Thyroid gland (tissue), 4 donors: ENCODE results near the gene ABL2. TPM values are rescaled to one million over a fixed set of nuclear protein-coding genes. Genes with fewer than 3 reads are reported as not detected.
A peak's percentile ranks its signal among the peaks of the same experiment; 100 is the strongest.
"Not testable (repeated sequence)": the region's sequence is repeated elsewhere in the genome, so short reads cannot be mapped to it uniquely, and the experiment has no call there.

ENCODE experiments used
- DNase-seq, 2 donors: peaks; one replicate each; pipeline ENCODE4 v3.0.0-alpha.2; 2019
- H3K27ac ChIP-seq, 3 donors: fragments of 200-600 bp; sonication (generic); 1 replicate in 2 of 3; 2 replicates in 1 of 3; pipeline ENCODE4 v1.5.1; 2016 to 2019; ENCODE audit warnings: mild to moderate bottlenecking in 1 of 3, moderate library complexity in 1 of 3
- H3K27me3 ChIP-seq: fragments of 200-600 bp; sonication (generic); one replicate; pipeline ENCODE4 v1.5.1; 2019
- H3K36me3 ChIP-seq, 2 donors: fragments of 200-600 bp; sonication (generic); one replicate each; pipeline ENCODE4 v1.5.1; 2016 to 2019
- H3K4me1 ChIP-seq, 2 donors: fragments of 200-600 bp; sonication (generic); one replicate each; pipeline ENCODE4 v1.5.1; 2017 to 2019
- H3K4me3 ChIP-seq, 3 donors: fragments of 200-600 bp; sonication (generic); replicated peaks in 1 of 3; 1 replicate in 2 of 3; 2 replicates in 1 of 3; pipeline ENCODE4 v1.5.1; 2016; ENCODE audit warnings: mild to moderate bottlenecking in 1 of 3
- H3K9me3 ChIP-seq: fragments of 200-600 bp; sonication (generic); one replicate; pipeline ENCODE4 v1.5.1; 2017
- POLR2A ChIP-seq, 2 donors: fragments of 450-650 bp; IDR thresholded peaks; one replicate each; pipeline ENCODE4 v1.6.1; 2017; ENCODE audit warnings: antibody characterized with exemption in 2 of 2, mild to moderate bottlenecking in 2 of 2, moderate library complexity in 1 of 2
- WGBS, 2 donors: methylation state at CpG; one replicate each; pipeline ENCODE4 v1.1.5; 2017; 5-methylcytosine and 5-hydroxymethylcytosine counted together
- intact Hi-C: fragments of 100-400 bp; cut with DNase I; formaldehyde crosslinking; loops from one replicate; pipeline ENCODE4 v1.15.1; 2023
- total RNA-seq, 4 donors: library from RNA; depleted of rRNA; stranded (reverse); fragments of >200 nt; gene quantifications; one replicate each; pipeline ENCODE4 v1.2.3, GENCODE V29; 2016
- TF ChIP-seq, protein P1 (sequence below), 6 experiments: fragments of 200-600 bp in 3 of 6; fragments of 450-650 bp in 3 of 6; sonication (generic) in 3 of 6; IDR thresholded peaks; one replicate each; pipeline ENCODE4 v1.5.1; 2016 to 2019; ENCODE audit warnings: antibody characterized with exemption in 6 of 6, mild to moderate bottlenecking in 2 of 6, inconsistent platforms in 1 of 6, moderate library complexity in 1 of 6

ABL2 gene
- total RNA-seq, 4 donors from 2014 or later: 11.8 to 21.2 (median 18.9) TPM

DNA sequence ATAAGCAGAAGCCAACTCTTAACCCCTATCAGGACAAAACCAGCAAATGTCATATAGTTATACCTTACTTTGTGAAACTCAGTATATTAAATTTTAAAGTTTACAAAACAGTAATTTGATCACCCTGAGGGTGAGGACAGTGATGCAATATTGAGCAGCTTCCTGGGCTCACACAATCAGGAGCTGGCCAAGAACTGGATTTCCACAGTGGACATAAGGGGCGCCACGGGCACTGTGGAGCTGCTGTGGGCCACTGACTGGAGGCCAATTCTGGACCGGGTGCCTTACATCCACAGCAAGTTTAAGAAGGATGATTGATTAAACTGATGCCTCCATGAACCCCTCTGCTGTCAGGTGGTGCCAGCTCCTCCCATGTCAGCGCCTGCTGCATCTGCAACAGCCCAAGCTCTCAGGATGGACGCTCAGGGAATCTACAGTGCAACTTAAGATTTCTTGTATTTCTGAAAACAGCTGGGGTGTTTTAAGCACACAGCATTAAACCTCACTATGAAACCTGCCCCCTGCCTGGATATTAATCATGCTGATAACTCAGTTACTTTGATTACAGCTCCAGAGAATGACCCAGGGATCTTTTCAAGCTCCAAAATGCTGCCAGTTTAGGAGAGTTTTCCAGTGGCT, 91.7 kb downstream of the ABL2 start:
- Histone ChIP-seq H3K27me3 (no peaks in the 10 kb centered on the region), H3K9me3 (no peaks in the 10 kb centered on the region), H3K36me3 (no peaks in the 10 kb centered on the region), H3K27ac (no peak overlapping the region), H3K4me3 (no peak overlapping the region), H3K4me1 (no peaks in the 10 kb centered on the region)
- TF ChIP-seq POLR2A (IDR thresholded peaks at IDR 0.05): no peak
- TF ChIP-seq, protein P1, sequence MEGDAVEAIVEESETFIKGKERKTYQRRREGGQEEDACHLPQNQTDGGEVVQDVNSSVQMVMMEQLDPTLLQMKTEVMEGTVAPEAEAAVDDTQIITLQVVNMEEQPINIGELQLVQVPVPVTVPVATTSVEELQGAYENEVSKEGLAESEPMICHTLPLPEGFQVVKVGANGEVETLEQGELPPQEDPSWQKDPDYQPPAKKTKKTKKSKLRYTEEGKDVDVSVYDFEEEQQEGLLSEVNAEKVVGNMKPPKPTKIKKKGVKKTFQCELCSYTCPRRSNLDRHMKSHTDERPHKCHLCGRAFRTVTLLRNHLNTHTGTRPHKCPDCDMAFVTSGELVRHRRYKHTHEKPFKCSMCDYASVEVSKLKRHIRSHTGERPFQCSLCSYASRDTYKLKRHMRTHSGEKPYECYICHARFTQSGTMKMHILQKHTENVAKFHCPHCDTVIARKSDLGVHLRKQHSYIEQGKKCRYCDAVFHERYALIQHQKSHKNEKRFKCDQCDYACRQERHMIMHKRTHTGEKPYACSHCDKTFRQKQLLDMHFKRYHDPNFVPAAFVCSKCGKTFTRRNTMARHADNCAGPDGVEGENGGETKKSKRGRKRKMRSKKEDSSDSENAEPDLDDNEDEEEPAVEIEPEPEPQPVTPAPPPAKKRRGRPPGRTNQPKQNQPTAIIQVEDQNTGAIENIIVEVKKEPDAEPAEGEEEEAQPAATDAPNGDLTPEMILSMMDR (IDR thresholded peaks at IDR 0.05): no peak
- intact Hi-C loops: no loop called here
- no peak for DNase-seq
- 83 to 92% methylated on average over 5 of the region's 5 CpGs for WGBS, 2 donors

DNA sequence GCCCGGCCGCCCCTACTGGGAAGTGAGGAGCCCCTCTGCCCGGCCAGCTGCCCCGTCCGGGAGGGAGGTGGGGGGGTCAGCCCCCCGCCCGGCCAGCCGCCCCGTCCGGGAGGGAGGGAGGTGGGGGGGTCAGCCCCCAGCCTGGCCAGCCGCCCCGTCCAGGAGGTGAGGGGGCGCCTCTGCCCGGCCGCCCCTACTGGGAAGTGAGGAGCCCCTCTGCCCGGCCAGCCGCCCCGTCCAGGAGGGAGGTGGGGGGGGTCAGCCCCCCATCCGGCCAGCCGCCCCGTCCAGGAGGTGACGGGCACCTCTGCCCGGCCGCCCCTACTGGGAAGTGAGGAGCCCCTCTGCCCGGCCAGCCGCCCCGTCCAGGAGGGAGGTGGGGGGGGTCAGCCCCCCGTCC, 93.8 kb downstream of the ABL2 start:
- DNase-seq, H3K27ac ChIP-seq, H3K27me3 ChIP-seq, intact Hi-C loops, H3K36me3 ChIP-seq, H3K9me3 ChIP-seq, H3K4me3 ChIP-seq, H3K4me1 ChIP-seq: not testable (repeated sequence)
- 100% methylated on average over 1 of the region's 28 CpGs; no CpG with 5 or more reads in 1 of the 2 donors for WGBS, 2 donors

DNA sequence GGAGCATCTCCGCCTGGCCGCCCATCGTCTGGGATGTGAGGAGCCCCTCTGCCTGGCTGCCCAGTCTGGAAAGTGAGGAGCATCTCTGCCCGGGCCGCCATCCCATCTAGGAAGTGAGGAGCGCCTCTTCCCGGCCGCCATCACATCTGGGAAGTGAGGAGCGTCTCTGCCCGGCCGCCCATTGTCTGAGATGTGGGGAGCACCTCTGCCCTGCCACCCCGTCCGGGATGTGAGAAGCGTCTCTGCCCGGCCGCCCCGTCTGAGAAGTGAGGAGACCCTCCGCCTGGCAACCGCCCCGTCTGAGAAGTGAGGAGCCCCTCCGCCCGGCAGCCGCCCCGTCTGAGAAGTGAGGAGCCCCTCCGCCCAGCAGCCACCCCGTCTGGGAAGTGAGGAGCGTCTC, 94.3 kb downstream of the ABL2 start:
- H3K27ac ChIP-seq, H3K36me3 ChIP-seq, H3K4me1 ChIP-seq, H3K27me3 ChIP-seq, intact Hi-C loops, H3K9me3 ChIP-seq, H3K4me3 ChIP-seq, DNase-seq: not testable (repeated sequence)
- WGBS, 2 donors: 95 to 98% methylated on average over 4 to 8 of the region's 27 CpGs

DNA sequence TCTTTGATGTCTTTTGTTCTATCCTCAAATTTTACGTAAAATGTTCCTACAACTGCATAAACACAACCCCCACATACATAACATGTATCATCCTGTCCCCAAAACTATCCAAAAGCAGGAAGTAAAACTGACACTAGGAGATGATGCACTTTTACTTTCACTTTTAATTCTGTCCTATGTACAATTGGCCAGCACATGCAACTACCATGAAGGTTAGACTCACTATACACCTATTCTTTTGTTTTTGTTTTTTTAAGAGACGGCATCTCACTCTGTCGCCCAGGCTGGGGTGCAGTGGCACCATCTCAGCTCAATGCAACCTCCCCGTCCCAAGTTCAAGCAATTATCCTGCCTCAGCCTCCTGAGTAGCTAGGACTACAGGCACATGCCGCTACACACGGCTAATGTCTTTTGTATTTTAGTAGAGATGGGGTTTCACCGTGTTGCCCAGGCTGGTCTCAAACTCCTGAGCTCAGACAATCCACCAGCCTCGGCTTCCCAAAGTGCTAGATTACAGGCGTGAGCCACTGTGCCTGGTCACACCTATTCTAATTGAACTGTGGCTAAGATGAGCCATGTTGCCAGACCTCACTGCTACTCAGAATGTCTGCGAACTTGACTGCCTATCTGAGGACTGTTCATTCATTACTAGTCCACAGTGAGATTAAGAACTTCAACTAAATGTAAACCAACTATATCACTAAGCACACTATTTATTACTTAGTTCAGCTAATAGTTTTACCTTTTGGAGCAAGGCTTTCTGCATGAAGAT, 99.6 kb downstream of the ABL2 start:
- peaks cover 4 to 20% of the 10 kb centered on the region in 2 donors for H3K4me1 ChIP-seq
- no peaks in the 10 kb centered on the region for H3K27me3 ChIP-seq
- 82 to 91% methylated on average over 10 of the region's 10 CpGs for WGBS, 2 donors
- no peak for DNase-seq
- H3K4me3 ChIP-seq: no peak overlapping the region
- H3K36me3 ChIP-seq: no peaks in the 10 kb centered on the region
- H3K27ac ChIP-seq: peak overlapping the region in 1 of 3 donors; percentile 10
- no peak for TF ChIP-seq POLR2A (IDR thresholded peaks at IDR 0.05)
- intact Hi-C loops: loop anchor here (10.0 kb wide), 1 partner anchor 65 kb away; no protein-coding TSS in a partner anchor
- H3K9me3 ChIP-seq: no peaks in the 10 kb centered on the region

DNA sequence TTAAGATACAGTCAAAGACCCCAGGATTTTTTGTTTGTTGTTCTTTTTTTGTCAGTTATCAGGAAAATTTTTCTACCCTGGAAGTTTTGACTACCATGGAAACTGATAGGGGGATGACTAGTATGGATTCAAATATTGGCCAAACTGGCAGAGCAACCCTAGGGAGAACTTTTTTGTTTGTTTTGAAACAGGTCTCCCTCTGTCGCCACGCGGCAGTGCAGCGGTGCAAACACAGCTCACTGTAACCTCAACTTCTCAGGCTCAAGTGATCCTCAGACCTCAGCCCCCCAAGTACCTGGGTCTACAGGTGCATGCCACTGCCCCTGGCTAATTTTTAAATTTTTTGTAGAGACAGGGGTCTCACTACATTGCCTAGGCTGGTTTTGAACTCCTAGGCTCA, 101.0 kb downstream of the ABL2 start:
- H3K36me3 ChIP-seq: no peaks in the 10 kb centered on the region
- intact Hi-C loops: loop anchor here (10.0 kb wide), 1 partner anchor 66 kb away; no protein-coding TSS in a partner anchor
- H3K27me3 ChIP-seq: no peaks in the 10 kb centered on the region
- WGBS, 2 donors: 66 to 73% methylated on average over 4 of the region's 4 CpGs
- peak overlapping the region in 1 of 3 donors; percentile 5 for H3K27ac ChIP-seq
- peaks cover 4 to 20% of the 10 kb centered on the region in 2 donors for H3K4me1 ChIP-seq
- H3K9me3 ChIP-seq: no peaks in the 10 kb centered on the region
- DNase-seq: peak in 1 of 2 donors; percentile 21
- TF ChIP-seq, protein P1 (IDR thresholded peaks at IDR 0.05): no peak
- no peak for TF ChIP-seq POLR2A (IDR thresholded peaks at IDR 0.05)
- H3K4me3 ChIP-seq: no peak overlapping the region

DNA sequence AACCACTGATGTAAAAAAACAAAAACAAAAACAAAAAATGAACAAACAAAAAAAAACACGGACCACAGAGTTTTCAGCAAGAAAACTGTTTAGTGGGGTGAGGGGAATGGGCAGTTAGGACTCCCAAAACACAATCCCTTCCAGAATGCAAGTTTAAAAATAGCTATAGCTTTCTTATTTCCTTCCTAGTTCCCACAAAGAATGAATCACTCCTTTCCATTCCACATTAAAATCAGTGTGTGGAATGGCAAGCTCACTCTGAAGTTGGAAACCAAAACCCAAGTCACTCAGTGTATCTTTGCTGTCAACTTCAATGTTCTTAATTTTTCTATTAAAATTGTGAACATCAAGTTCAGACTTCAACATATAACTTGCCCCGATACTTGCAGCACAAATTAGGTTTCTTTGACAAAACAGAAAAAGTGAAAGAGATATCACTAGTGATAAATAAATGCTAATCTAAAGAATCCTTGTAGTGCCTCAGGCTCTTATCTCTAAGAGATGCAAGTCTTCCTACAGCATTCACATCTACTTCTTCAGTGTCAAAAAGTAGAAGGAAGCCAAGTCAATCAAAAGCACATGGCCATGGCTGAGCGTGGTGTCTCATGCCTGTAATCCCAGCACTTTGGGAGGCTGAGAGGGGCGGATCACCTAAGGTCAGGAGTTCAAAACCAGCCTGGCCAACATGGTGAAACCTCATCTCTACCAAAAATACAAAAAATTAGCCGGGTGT, 102.1 kb downstream of the ABL2 start:
- Histone ChIP-seq H3K9me3 (no peaks in the 10 kb centered on the region), H3K4me3 (no peak overlapping the region), H3K4me1 (peaks cover 4 to 20% of the 10 kb centered on the region in 2 donors), H3K27ac (peak overlapping the region in 2 of 3 donors; percentile 25 to 35), H3K36me3 (no peaks in the 10 kb centered on the region), H3K27me3 (no peaks in the 10 kb centered on the region)
- intact Hi-C loops: loop anchor here (10.0 kb wide), 1 partner anchor 67 kb away; no protein-coding TSS in a partner anchor
- no peak for DNase-seq
- 85 to 92% methylated on average over 5 of the region's 5 CpGs for WGBS, 2 donors
- TF ChIP-seq POLR2A (IDR thresholded peaks at IDR 0.05): no peak
- TF ChIP-seq, protein P1 (IDR thresholded peaks at IDR 0.05): no peak
